OCI-LY7 (cell line): ENCODE measurements around the gene CACNA2D1.

Source experiments
- CTCF ChIP-seq: fragments of 200-600 bp; sonication (generic); conservative IDR thresholded peaks from 2 replicates; pipeline ENCODE4 v1.5.1; 2014; ENCODE audit warnings: mild to moderate bottlenecking, antibody characterized with exemption, low read length, moderate library complexity, mixed read lengths
- EZH2phosphoT487 ChIP-seq: fragments of 200-600 bp; sonication (generic); IDR thresholded peaks from 2 replicates; pipeline ENCODE4 v1.6.1; 2018; ENCODE audit warnings: low read depth, borderline replicate concordance, mild to moderate bottlenecking, mixed run types, antibody characterized with exemption, low read length, moderate library complexity, mixed read lengths

GRCh38 chr7:82110146-82110840 lies 333.3 kb downstream of the CACNA2D1 start:
- TF ChIP-seq CTCF (no peak), EZH2phosphoT487 (no peak)
